GM18520 (cell line): ENCODE results near the gene DPP6.
A peak's percentile ranks its signal among the peaks of the same experiment; 100 is the strongest.
"Not testable (repeated sequence)": the region's sequence is repeated elsewhere in the genome, so short reads cannot be mapped to it uniquely, and the experiment has no call there.

Experiments used
- ATAC-seq: cut with Tn5 transposase; IDR thresholded peaks from one replicate; pipeline ENCODE4 v1.9.1; 2021; ENCODE audit not compliant: unreplicated experiment

Gene DPP6

GRCh38 chr7:154051643-154052529, at the start of gene DPP6:
DPP6 (plus strand) TSS chr7:154052398.
- ATAC-seq: not testable (repeated sequence)

GRCh38 chr7:154009423-154009911, 42.7 kb upstream of the DPP6 start:
- ATAC-seq: not testable (repeated sequence)

DNA sequence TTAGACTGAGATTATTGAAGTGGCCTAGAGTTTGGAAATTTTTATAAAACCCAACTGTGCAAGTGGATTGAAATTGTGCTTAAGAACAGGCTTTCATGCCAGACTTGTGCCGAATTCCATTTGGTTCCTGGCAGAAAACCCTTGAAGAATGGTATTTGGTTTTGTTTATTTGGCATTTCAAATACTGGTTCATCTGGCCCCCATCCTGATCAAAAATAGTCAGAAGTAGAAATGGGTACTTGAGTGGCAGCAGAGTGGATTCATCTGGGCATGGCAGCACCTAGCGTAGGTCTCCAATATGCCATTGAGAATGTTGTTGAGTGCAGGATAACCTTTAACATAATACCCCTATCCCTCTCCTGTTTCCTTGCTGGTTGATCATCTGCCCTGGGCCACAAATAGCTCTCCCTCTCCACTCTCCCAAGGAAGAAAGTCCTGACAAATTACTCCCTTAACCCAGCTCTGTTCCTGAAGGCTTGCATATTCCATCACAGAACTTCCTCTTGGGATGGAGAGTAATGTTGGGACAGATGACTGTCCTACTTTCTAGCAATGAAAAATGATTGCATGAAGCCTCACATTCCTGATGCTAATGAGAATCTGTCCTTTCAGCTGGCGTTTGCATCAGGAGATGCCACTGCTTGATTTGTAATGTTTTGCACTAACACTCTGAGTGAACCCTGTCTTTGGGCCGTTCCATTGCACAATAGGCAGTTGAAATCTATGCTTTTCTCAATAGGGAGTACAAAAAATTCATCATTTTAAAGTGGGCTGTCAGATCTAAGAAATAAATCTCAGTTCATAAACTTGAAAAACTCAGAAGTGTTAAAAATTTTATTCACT, 41.3 kb upstream of the DPP6 start:
- not testable (repeated sequence) for ATAC-seq

- ATAC-seq: not testable (repeated sequence)
Measured at GRCh38 chr7:154012800-154013199, 39.4 kb upstream of the DPP6 start.

DNA sequence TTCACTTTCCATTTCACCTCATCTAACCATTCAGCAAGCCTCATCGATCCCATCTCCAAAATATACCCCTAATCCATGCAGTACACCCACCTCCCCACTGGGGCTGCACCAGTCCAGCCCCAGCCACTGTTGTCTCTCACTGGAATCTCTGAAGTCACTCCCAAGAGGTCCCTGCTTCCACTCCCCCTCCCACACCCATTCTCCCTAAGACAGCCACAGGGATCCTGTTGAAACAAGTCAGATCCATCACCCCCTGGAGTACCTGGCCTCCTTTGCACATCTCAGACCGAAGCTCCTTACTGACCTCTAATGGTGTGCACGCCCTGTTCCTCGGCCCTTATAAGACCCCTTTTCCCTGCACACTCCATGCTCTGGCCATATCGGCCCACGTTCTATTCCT, 36.6 kb upstream of the DPP6 start:
- not testable (repeated sequence) for ATAC-seq

- not testable (repeated sequence) for ATAC-seq
Measured at GRCh38 chr7:154018354-154018753, 33.8 kb upstream of the DPP6 start.

DNA sequence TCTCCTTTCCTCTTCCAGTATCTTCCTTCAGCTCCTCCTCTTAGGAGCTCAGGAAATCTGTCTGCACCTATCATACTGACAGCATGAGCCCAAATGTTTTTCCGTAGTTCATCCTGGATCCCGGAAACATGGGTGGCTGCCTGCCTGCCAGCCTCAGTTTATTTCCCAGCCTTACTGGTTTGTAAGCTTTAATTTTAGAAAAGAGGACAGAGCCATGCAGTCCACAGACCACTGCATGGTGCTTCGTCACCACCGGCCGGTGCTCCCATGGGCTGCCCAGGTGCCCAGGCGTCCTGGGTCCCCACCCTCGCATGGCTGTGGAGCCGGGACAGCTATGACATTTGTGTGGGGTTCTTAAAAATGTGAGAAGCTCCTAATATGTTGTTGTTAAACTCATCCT, 24.4 kb upstream of the DPP6 start:
- ATAC-seq: not testable (repeated sequence)

GRCh38 chr7:154030476-154031080, 21.6 kb upstream of the DPP6 start:
- not testable (repeated sequence) for ATAC-seq

GRCh38 chr7:154039466-154040165, 12.6 kb upstream of the DPP6 start:
- ATAC-seq: peak; percentile 41

- not testable (repeated sequence) for ATAC-seq
Measured at GRCh38 chr7:154050394-154050793, 1.8 kb upstream of the DPP6 start.

DNA sequence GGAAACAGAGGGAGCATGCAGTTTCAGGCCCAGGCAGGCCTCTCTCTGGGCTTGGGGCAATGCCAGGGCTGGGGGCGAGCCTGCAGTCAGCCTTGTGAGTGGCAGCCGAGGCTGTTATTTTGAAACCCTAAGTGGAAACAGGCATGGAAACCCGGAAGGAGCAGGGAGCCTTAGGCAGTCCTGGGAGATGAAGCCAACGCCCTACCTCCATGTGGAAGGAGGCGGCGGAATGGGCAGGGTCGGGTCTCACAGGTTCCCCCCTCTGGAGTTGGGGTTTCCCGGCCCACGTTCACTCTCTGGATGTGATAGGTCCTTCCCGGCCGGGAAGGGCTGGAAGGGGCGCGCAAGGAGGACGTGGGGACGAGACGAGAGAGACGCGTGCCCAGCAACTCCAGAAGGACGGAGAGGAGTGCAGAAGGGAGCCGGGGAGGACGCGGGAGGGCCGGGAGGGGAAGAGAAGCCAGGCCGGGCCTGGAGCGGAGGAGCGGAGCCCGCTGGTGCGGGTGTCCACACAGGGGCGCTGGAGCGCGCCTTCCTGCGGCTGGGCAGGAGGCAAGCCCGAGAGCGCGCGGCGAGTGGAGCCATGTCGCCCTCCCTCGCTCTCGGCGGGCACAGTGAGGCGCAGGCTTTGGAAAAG, 1.1 kb upstream of the DPP6 start:
- not testable (repeated sequence) for ATAC-seq

- not testable (repeated sequence) for ATAC-seq
Measured at GRCh38 chr7:154052530-154053252, 493 bp downstream of the DPP6 start.

GRCh38 chr7:154053466-154054312, 1.5 kb downstream of the DPP6 start:
- ATAC-seq: not testable (repeated sequence)

DNA sequence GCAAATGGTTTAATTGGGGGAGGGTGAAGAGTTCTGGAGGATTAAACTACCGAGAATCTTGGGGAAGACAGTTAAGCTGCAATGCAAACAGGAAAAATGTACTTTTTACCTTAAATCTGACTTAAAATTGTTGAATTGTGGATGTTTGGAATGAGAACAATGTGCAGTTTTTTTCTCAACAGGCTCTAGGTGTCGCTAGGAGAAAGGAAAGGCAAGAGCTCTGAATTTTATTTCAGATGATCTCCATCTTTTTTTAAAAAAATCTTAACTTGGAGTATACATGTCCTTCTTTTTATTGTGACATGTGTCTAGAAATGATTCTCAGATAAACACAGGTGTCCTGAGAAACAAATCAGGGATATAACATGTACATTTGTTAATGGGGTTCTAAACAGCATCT, 2.5 kb downstream of the DPP6 start:
- not testable (repeated sequence) for ATAC-seq

DNA sequence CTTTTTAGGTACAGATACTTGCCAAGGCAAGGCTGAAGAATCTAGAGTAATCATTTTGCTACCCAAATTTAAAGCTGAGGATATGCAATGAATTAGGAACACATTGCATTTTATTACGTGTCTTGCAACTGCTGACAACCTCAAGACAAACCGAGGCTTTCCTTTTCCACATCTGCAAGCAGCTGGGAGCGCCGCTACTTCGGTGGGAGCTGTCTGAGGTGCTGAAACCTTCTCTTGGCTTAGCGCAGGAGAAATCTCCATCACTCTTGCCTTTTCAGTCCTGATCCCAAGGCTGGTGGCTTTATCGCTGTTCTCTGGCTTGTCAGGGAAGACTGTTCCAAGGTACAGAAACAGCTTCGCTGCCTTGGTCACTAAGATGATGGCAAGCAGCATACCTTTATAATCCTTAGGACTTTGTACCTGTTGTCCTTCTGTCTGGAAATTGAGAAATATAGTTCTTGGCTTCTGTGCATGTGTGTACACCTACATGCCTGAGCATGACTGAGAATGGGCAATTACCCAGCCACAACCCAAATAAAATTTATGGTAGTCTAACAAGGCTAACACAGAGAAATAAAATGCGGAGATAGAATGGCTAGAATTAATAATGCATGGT, 3.4 kb downstream of the DPP6 start:
- ATAC-seq: not testable (repeated sequence)

- ATAC-seq: not testable (repeated sequence)
Measured at GRCh38 chr7:154058783-154059182, 6.6 kb downstream of the DPP6 start.

- not testable (repeated sequence) for ATAC-seq
Measured at GRCh38 chr7:154060551-154060950, 8.4 kb downstream of the DPP6 start.

GRCh38 chr7:154071833-154072232, 19.6 kb downstream of the DPP6 start:
- ATAC-seq: not testable (repeated sequence)
